ENCODE results near the gene FOXO3. TPM values are rescaled to one million over a fixed set of nuclear protein-coding genes. Genes with fewer than 3 reads are reported as not detected.
A peak's percentile ranks its signal among the peaks of the same experiment; 100 is the strongest.

Gene FOXO3
- total RNA-seq, 3 donors from 2014 or later, result 107 to 181 (median 155) TPM

DNA sequence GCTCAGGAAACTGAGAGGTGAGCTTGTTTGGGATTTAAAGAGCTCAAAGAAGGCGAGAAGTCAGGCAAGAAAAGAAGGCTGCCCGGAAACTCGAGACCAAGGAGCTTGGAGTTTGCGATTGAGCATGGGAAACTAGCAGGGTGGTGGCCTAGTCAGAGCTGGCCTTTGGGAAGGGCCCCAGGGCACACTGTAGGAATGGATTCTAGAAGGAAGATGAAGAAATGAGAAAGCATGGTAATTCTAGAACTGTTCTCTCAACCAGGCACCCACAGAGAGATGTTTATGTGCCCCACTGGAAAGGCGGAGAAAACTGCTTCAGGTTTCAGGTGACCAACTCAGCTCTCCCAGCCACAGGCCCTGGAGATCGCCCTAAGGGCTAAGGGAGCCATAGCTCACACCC, 126.2 kb downstream of the FOXO3 start:
- Histone ChIP-seq H3K4me1 (peaks cover 4 to 8% of the 10 kb centered on the region in 2 donors), H3K27me3 (no peaks in the 10 kb centered on the region), H3K9me3 (no peaks in the 10 kb centered on the region), H3K4me3 (no peak overlapping the region), H3K27ac (peak overlapping the region in 1 of 2 donors; percentile 88), H3K36me3 (no peaks in the 10 kb centered on the region)
- intact Hi-C loops (cut with DNase I; ENCODE audit: low total_unique reads), result no loop called here
- TF ChIP-seq POLR2AphosphoS5 (IDR thresholded peaks at IDR 0.05) (no peak), POLR2A (IDR thresholded peaks at IDR 0.05) (no peak)
- TF ChIP-seq, protein P1, sequence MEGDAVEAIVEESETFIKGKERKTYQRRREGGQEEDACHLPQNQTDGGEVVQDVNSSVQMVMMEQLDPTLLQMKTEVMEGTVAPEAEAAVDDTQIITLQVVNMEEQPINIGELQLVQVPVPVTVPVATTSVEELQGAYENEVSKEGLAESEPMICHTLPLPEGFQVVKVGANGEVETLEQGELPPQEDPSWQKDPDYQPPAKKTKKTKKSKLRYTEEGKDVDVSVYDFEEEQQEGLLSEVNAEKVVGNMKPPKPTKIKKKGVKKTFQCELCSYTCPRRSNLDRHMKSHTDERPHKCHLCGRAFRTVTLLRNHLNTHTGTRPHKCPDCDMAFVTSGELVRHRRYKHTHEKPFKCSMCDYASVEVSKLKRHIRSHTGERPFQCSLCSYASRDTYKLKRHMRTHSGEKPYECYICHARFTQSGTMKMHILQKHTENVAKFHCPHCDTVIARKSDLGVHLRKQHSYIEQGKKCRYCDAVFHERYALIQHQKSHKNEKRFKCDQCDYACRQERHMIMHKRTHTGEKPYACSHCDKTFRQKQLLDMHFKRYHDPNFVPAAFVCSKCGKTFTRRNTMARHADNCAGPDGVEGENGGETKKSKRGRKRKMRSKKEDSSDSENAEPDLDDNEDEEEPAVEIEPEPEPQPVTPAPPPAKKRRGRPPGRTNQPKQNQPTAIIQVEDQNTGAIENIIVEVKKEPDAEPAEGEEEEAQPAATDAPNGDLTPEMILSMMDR (IDR thresholded peaks at IDR 0.05), result no peak
- no peak for DNase-seq (ENCODE audit: low spot score in 2 of 2)

DNA sequence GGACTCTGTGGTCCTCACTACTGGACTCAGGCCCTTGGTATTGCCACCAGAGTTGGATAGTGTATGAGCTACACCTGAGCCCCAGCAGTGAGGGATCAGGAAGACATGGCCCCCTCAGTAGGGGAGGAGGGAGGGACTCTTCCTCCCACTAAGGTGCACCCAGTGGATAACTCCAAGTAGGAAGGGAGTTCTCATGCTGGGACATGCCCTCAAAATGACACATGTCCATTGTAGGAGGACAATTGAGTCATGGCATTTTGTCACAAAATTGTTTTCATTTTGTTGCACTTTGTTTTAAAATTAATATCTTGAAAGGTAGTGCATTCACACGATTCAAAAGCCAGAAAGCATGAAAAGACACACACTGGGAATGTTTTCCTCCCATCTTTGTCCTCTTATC, 127.2 kb downstream of the FOXO3 start:
- no peaks in the 10 kb centered on the region for H3K36me3 ChIP-seq
- H3K9me3 ChIP-seq, result no peaks in the 10 kb centered on the region
- no peaks in the 10 kb centered on the region for H3K27me3 ChIP-seq
- intact Hi-C loops (cut with DNase I; ENCODE audit: low total_unique reads), result no loop called here
- peaks cover 4 to 8% of the 10 kb centered on the region in 2 donors for H3K4me1 ChIP-seq
- DNase-seq (ENCODE audit: low spot score in 2 of 2), result no peak
- peak overlapping the region in 1 of 2 donors; percentile 88 for H3K27ac ChIP-seq
- TF ChIP-seq, protein P1 (IDR thresholded peaks at IDR 0.05), result no peak
- TF ChIP-seq POLR2AphosphoS5 (IDR thresholded peaks at IDR 0.05), result no peak
- H3K4me3 ChIP-seq, result no peak overlapping the region

DNA sequence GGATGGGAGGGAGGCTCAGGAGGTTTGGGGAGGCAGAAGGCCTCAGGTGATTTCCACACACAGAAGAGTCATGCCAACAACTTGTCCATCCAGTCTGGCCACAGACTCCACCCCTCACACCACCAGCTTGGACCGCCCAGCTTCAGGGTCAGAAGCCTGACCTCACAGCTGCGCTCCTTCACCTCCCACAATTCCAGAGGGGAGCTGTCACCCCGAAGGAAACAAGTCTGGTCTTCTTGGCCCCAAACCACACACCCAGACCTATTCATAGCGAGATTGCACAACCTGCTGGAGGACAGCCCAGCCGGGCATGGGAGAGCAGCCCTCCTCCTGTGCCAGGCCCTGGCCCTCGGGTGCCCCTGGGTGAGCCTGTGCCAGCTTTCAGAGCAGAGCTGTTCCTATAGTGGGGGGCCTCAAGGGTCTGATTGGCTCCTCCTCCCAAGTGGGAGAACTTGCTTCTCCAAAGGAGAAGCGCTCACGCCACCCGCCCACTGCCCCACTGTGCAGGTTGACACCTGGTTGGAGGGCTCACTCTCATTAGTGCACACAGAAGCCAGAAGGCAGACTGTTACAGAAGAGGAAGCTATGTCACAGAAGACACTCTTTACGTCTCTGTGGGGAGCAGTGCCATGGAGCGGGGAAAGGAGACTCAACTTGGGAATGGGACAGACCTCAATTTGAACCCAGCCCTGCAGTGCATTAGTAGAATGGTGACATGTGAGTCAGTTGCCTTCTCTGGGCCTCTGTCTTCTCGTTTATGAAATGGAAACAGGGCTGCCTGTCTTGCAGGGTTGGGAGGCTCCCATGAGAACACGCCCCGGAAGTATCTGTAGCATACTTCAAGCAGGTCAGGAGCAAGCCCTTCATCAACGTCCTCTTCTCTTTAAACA, 128.8 kb downstream of the FOXO3 start:
- Histone ChIP-seq H3K9me3 (no peaks in the 10 kb centered on the region), H3K4me3 (no peak overlapping the region), H3K36me3 (no peaks in the 10 kb centered on the region), H3K4me1 (peaks cover 4 to 8% of the 10 kb centered on the region in 2 donors), H3K27ac (peak overlapping the region; percentile 83 to 88), H3K27me3 (no peaks in the 10 kb centered on the region)
- peak; percentile 86 to 95 for DNase-seq (ENCODE audit: low spot score in 2 of 2)
- TF ChIP-seq POLR2A (IDR thresholded peaks at IDR 0.05) (no peak), POLR2AphosphoS5 (IDR thresholded peaks at IDR 0.05) (peak; percentile 72 to 85 (median 77))
- intact Hi-C loops (cut with DNase I; ENCODE audit: low total_unique reads), result no loop called here

DNA sequence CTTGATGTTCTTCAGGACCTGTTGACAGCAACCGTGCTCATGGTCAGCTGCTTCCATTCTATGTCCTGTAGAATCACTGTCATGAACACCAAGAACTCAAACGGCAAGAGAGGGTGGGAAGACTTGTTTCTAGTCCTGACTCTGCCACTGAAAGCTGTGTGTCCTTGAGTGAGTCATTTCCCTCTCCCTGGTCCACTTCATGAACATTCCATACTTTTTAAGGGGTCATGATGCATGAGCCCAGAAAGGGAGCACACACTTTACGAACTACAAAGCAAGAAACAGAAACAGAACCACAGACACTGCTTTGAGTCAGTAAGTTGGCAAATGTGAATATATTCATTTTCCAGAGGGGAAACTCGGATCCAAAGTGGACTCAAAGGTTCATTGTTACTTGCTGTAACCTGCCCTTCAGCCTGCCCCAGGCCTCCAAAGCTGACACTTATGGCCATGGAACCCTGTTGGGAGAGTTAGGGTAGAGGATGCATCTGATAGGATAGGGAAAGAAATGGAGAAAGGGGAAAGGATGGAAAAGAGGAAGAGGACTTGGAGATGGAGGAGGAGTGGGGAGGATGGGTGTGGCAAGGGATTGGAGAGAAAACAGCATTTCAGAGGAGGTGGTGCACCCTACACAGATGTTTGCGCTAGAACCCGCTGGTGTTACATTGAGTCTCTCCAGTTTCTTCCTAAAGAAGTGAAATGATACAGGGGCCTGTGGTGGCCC, 129.8 kb downstream of the FOXO3 start:
- H3K9me3 ChIP-seq, result no peaks in the 10 kb centered on the region
- H3K27ac ChIP-seq, result peak overlapping the region; percentile 8 to 88
- intact Hi-C loops (cut with DNase I; ENCODE audit: low total_unique reads), result no loop called here
- H3K27me3 ChIP-seq, result no peaks in the 10 kb centered on the region
- DNase-seq (ENCODE audit: low spot score in 2 of 2), result no peak
- H3K36me3 ChIP-seq, result no peaks in the 10 kb centered on the region
- no peak overlapping the region for H3K4me3 ChIP-seq
- H3K4me1 ChIP-seq, result peaks cover 4 to 14% of the 10 kb centered on the region in 2 donors
- TF ChIP-seq POLR2A (IDR thresholded peaks at IDR 0.05) (no peak), POLR2AphosphoS5 (IDR thresholded peaks at IDR 0.05) (no peak)
- TF ChIP-seq, protein P1 (IDR thresholded peaks at IDR 0.05), result no peak

DNA sequence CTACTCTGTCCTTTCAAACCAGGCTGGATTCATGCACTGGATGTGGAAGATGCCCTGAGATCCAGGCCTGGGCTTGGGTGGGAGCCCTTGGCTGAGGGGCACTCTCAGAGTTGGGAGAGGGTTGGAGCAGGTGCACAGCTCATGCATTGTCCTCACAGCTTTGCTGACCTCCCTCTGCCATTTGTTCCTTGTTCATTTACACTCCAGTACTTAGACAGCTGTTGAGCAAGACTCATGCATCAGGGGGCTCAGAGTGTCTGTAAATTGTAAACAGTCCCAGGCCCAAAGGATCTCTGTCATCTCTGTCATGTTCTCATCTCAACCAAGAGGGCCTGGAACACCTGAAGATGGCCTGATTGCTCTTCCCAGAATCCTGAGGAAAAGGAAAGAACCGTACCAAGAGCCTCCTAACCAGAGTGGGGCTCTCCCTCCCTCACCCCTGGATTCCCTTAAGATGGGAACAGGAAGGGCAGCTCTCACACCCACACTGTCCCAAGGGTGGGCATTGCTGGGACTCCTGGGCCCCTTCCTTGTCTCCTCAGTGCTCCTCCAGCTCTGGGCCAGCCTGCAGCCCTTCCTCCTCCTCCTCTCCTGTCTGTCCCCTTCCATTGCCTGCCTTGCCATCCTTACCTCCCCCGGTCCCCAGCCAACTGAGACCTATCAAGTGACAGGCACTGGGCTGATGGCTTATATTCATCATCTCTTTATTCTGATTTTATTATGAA, 132.9 kb downstream of the FOXO3 start:
- H3K4me3 ChIP-seq, result no peak overlapping the region
- H3K36me3 ChIP-seq, result no peaks in the 10 kb centered on the region
- H3K27ac ChIP-seq, result no peak overlapping the region
- TF ChIP-seq POLR2AphosphoS5 (IDR thresholded peaks at IDR 0.05) (no peak), POLR2A (IDR thresholded peaks at IDR 0.05) (no peak)
- H3K4me1 ChIP-seq, result peaks cover 4 to 19% of the 10 kb centered on the region in 2 donors
- no peak for DNase-seq (ENCODE audit: low spot score in 2 of 2)
- no peaks in the 10 kb centered on the region for H3K9me3 ChIP-seq
- H3K27me3 ChIP-seq, result no peaks in the 10 kb centered on the region
- intact Hi-C loops (cut with DNase I; ENCODE audit: low total_unique reads), result no loop called here

All from breast epithelium (tissue), 4 donors.